ENCODE measurements around the gene ERC1.

ERC1 gene

DNA sequence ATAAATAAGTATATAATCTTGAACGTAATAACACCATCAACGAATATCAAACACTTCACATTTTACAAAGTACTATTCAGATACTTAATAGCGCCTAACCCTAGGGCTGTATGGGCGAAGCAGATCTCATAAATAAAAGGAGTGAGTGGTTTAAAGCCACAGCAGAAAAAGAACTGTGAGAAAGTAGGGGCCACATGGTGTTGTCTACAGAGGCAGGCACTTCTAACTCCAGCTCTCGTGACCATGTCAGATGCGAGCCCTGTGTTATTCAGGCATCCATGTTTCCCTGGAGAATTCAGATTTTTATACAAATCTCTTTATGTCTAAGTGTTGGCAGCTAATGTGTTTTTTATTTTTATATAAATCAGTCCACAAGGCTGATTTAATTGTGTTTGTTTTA lies 391.1 kb downstream of the ERC1 start:
- Histone ChIP-seq H3K27ac (replicated peaks) (no peak overlapping the region), H3K27me3 (ENCODE audit: insufficient read depth, poor library complexity, severe bottlenecking) (no peaks in the 10 kb centered on the region), H3K4me3 (replicated peaks; ENCODE audit: insufficient read depth, low read length) (no peak overlapping the region)
- TF ChIP-seq, protein P1, sequence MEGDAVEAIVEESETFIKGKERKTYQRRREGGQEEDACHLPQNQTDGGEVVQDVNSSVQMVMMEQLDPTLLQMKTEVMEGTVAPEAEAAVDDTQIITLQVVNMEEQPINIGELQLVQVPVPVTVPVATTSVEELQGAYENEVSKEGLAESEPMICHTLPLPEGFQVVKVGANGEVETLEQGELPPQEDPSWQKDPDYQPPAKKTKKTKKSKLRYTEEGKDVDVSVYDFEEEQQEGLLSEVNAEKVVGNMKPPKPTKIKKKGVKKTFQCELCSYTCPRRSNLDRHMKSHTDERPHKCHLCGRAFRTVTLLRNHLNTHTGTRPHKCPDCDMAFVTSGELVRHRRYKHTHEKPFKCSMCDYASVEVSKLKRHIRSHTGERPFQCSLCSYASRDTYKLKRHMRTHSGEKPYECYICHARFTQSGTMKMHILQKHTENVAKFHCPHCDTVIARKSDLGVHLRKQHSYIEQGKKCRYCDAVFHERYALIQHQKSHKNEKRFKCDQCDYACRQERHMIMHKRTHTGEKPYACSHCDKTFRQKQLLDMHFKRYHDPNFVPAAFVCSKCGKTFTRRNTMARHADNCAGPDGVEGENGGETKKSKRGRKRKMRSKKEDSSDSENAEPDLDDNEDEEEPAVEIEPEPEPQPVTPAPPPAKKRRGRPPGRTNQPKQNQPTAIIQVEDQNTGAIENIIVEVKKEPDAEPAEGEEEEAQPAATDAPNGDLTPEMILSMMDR (IDR thresholded peaks at IDR 0.05; ENCODE audit: insufficient read depth, low read length) = no peak
- TF ChIP-seq SPI1 (IDR thresholded peaks at IDR 0.05; ENCODE audit: borderline replicate concordance, low read depth) = no peak
- TF ChIP-seq POLR2AphosphoS5 (IDR thresholded peaks at IDR 0.05; ENCODE audit: low read depth) = no peak
- no peak for TF ChIP-seq GABPA (IDR thresholded peaks at IDR 0.05; ENCODE audit: low read depth)
- TF ChIP-seq, protein P2, sequence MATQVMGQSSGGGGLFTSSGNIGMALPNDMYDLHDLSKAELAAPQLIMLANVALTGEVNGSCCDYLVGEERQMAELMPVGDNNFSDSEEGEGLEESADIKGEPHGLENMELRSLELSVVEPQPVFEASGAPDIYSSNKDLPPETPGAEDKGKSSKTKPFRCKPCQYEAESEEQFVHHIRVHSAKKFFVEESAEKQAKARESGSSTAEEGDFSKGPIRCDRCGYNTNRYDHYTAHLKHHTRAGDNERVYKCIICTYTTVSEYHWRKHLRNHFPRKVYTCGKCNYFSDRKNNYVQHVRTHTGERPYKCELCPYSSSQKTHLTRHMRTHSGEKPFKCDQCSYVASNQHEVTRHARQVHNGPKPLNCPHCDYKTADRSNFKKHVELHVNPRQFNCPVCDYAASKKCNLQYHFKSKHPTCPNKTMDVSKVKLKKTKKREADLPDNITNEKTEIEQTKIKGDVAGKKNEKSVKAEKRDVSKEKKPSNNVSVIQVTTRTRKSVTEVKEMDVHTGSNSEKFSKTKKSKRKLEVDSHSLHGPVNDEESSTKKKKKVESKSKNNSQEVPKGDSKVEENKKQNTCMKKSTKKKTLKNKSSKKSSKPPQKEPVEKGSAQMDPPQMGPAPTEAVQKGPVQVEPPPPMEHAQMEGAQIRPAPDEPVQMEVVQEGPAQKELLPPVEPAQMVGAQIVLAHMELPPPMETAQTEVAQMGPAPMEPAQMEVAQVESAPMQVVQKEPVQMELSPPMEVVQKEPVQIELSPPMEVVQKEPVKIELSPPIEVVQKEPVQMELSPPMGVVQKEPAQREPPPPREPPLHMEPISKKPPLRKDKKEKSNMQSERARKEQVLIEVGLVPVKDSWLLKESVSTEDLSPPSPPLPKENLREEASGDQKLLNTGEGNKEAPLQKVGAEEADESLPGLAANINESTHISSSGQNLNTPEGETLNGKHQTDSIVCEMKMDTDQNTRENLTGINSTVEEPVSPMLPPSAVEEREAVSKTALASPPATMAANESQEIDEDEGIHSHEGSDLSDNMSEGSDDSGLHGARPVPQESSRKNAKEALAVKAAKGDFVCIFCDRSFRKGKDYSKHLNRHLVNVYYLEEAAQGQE (IDR thresholded peaks at IDR 0.05; ENCODE audit: insufficient replicate concordance, low read depth) = no peak
- DNase-seq (ENCODE audit: low read depth in 1 of 2, low spot score in 1 of 2) = no peak

DNA sequence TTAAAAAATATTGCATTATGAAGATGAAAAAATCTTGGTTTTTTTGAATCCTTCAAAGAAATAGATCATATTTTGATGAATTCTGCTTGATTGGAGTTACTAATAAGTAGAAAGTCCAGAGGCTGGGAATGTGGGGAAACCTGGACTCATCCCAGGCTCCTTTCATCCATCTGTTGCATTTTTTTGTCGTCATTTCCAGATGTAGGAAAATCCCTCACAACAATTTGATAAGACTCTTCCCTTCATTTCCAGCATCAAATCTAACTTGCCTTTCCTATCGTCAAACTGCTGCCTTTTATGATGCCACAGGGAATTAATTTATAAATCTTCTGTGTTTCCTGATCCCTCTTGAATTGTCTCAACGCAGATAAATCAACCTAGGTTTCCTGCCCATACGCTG lies 391.8 kb downstream of the ERC1 start:
- Histone ChIP-seq H3K27me3 (ENCODE audit: insufficient read depth, poor library complexity, severe bottlenecking) (no peaks in the 10 kb centered on the region), H3K27ac (replicated peaks) (no peak overlapping the region), H3K4me3 (replicated peaks; ENCODE audit: insufficient read depth, low read length) (no peak overlapping the region)
- no peak for DNase-seq (ENCODE audit: low read depth in 1 of 2, low spot score in 1 of 2)
- TF ChIP-seq POLR2AphosphoS5 (IDR thresholded peaks at IDR 0.05; ENCODE audit: low read depth) (no peak), GABPA (IDR thresholded peaks at IDR 0.05; ENCODE audit: low read depth) (no peak), SPI1 (IDR thresholded peaks at IDR 0.05; ENCODE audit: borderline replicate concordance, low read depth) (no peak)
- TF ChIP-seq, protein P2 (IDR thresholded peaks at IDR 0.05; ENCODE audit: insufficient replicate concordance, low read depth) = no peak
- TF ChIP-seq, protein P1 (IDR thresholded peaks at IDR 0.05; ENCODE audit: insufficient read depth, low read length) = no peak

DNA sequence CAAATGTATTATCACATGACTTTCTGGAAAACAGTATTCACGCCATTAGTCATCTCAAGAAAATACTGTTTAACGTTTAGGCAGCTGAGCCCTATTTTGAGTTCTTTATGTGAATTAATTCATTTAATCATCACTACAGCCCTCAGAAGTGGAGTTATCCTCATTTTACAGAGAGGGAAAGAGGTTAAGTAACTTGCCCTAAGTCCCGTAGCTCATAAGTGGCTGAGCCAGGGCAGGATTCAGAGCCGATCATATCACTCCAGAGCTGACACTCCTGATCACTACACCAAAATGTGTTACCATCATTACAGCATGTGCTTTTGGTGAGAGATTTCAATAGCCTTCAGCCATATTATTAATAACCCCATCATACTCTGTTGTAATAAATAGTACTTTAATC lies 392.7 kb downstream of the ERC1 start:
- no peak for DNase-seq (ENCODE audit: low read depth in 1 of 2, low spot score in 1 of 2)

More for the DNA sequence above, 392.7 kb downstream of the ERC1 start:
- TF ChIP-seq GABPA (IDR thresholded peaks at IDR 0.05; ENCODE audit: low read depth) = no peak
- TF ChIP-seq, protein P1 (IDR thresholded peaks at IDR 0.05; ENCODE audit: insufficient read depth, low read length) = no peak
- no peak for TF ChIP-seq SPI1 (IDR thresholded peaks at IDR 0.05; ENCODE audit: borderline replicate concordance, low read depth)
- TF ChIP-seq, protein P2 (IDR thresholded peaks at IDR 0.05; ENCODE audit: insufficient replicate concordance, low read depth) = no peak
- no peak for TF ChIP-seq POLR2AphosphoS5 (IDR thresholded peaks at IDR 0.05; ENCODE audit: low read depth)
- Histone ChIP-seq H3K27ac (replicated peaks) (no peak overlapping the region), H3K4me3 (replicated peaks; ENCODE audit: insufficient read depth, low read length) (no peak overlapping the region), H3K27me3 (ENCODE audit: insufficient read depth, poor library complexity, severe bottlenecking) (no peaks in the 10 kb centered on the region)
